ENCODE measurements around the gene CYP2F1. TPM values are rescaled to one million over a fixed set of nuclear protein-coding genes. Genes with fewer than 3 reads are reported as not detected.

Gene CYP2F1
- total and polyA plus RNA-seq, 8 donors: not detected

DNA sequence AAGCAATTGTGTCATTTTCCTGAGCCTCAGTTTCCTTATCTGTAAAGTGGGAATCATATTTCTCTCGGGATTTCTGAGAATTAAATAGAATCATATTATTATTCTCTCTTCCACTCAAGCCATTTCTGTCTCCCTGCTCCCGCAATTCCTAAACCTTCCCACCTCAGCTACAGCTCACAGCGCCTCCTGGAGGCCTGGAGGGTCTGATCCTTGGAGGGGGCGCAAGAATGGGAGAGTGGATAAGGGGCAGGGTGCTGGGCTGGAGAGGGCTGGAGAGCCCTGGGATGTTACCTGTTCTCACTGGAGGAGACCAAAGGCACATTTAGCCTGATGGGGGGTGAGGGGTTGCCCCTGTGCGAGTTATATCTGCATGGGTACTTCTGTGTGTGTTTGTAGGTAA, 47.7 kb downstream of the CYP2F1 start:
- H3K4me3 ChIP-seq: no peak overlapping the region
- no peaks in the 10 kb centered on the region for H3K4me1 ChIP-seq
- TF ChIP-seq, protein P1, sequence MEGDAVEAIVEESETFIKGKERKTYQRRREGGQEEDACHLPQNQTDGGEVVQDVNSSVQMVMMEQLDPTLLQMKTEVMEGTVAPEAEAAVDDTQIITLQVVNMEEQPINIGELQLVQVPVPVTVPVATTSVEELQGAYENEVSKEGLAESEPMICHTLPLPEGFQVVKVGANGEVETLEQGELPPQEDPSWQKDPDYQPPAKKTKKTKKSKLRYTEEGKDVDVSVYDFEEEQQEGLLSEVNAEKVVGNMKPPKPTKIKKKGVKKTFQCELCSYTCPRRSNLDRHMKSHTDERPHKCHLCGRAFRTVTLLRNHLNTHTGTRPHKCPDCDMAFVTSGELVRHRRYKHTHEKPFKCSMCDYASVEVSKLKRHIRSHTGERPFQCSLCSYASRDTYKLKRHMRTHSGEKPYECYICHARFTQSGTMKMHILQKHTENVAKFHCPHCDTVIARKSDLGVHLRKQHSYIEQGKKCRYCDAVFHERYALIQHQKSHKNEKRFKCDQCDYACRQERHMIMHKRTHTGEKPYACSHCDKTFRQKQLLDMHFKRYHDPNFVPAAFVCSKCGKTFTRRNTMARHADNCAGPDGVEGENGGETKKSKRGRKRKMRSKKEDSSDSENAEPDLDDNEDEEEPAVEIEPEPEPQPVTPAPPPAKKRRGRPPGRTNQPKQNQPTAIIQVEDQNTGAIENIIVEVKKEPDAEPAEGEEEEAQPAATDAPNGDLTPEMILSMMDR (IDR thresholded peaks at IDR 0.05): no peak
- no peaks in the 10 kb centered on the region for H3K9me3 ChIP-seq
- 86 to 93% methylated on average over 5 of the region's 5 CpGs for WGBS, 2 donors
- FAIRE-seq (no peak), DNase-seq (no peak), ATAC-seq (no peak)
- no peak overlapping the region for H3K27ac ChIP-seq
- intact Hi-C loops (cut with DNase I): no loop called here
- H3K36me3 ChIP-seq: no peaks in the 10 kb centered on the region
- H3K27me3 ChIP-seq: no peaks in the 10 kb centered on the region

DNA sequence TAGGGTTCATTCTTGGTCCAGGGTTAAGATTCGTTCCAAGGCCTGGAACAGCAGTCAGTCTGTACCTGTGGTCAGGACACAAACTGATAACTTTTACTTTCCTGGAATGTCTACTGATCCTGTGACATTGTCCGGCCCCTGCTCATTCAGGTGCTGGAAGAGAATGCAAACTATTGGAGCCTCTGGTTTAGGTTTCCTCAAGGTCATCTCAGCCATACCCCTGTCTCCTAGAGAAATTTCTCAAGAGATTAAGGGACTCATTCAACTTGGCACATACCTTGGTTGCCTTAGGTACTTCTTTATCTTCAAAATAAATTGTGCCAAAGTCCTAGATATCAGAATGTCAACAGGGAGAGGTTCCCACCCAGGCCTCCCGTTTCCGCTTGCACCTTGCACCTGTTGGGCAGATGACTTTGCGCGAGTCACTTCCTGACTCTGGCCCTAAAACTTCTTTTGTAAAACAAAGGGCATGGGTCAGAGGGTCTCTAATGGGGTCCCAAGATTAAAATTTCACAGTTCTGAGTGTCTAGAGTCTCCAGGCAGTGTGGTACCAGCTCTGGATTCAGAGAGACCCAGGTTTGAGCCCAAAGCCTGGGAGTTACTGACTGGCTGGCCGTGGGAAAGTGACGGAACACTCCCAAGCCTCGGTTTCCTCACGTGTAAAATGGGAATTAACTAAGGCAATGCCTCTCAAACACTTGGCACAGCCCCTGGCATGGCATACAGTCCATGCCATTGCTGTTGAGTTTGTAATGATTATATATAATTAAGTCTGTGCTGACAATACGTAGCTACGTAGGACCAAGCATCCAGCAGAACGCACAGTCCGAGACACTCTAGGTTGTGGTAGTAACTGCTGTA, 52.9 kb downstream of the CYP2F1 start:
- TF ChIP-seq, protein P1 (IDR thresholded peaks at IDR 0.05): no peak
- H3K27me3 ChIP-seq: no peaks in the 10 kb centered on the region
- no peaks in the 10 kb centered on the region for H3K9me3 ChIP-seq
- no peak for FAIRE-seq
- no peak overlapping the region for H3K4me3 ChIP-seq
- no peaks in the 10 kb centered on the region for H3K36me3 ChIP-seq
- 58 to 62% methylated on average over 14 of the region's 14 CpGs for WGBS, 2 donors
- peak; percentile 75 to 89 (median 80) for ATAC-seq
- peak in 2 of 6 donors; percentile 18 to 37 for DNase-seq
- H3K27ac ChIP-seq: no peak overlapping the region
- peaks cover 0 to 5% (median 5%) of the 10 kb centered on the region in 3 donors for H3K4me1 ChIP-seq
- intact Hi-C loops (cut with DNase I): no loop called here

DNA sequence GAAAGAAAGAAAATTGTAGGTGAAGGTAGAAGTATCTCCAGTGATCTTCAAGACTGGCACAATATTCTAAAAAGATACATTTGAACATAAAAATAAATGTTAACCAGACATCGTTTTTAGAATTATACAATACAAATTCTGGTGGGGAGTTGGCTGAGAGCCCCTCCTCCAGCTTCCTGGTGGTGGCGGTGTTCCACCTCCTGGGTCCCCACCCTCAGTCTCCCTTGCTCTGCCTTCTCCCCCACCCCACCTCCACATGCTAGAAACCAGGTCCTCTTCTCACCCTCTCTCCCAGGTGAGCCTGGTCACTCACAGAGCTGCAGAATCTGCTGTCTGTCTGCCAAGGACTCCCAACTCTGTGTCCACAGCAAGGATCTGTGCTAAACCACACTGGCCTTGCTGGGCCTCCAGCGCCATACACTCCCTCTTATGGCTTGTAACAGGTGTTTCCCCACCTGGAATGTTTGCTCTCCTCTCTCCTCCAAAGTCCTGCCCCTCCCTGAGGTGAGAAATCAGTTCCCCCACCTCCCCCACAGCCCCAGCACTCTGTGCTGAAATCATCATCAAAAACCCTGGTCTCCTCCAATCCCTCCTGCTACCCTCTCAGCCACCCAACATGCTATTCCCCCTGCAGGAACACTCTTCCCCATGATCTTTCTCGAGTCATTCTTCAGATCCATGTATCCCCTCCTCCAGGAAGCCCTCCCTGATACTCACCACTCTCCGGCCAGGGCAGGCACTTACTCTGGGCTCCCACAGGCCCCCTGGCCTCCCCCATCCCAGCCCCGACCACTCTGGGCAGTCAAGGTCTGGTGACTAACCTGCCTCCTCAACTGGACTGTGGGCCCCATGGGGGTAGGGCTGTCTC, 58.3 kb downstream of the CYP2F1 start:
- H3K4me1 ChIP-seq: peaks cover under 1 to 2% (median 2%) of the 10 kb centered on the region in 3 donors
- no peak for DNase-seq
- intact Hi-C loops (cut with DNase I): no loop called here
- FAIRE-seq: no peak
- peak in 2 of 4 donors; percentile 14 to 28 for ATAC-seq
- no peak overlapping the region for H3K4me3 ChIP-seq
- H3K27ac ChIP-seq: no peak overlapping the region
- H3K9me3 ChIP-seq: no peaks in the 10 kb centered on the region
- H3K27me3 ChIP-seq: no peaks in the 10 kb centered on the region
- TF ChIP-seq, protein P1 (IDR thresholded peaks at IDR 0.05): no peak
- WGBS, 2 donors: 69 to 76% methylated on average over 6 of the region's 6 CpGs
- no peaks in the 10 kb centered on the region for H3K36me3 ChIP-seq

DNA sequence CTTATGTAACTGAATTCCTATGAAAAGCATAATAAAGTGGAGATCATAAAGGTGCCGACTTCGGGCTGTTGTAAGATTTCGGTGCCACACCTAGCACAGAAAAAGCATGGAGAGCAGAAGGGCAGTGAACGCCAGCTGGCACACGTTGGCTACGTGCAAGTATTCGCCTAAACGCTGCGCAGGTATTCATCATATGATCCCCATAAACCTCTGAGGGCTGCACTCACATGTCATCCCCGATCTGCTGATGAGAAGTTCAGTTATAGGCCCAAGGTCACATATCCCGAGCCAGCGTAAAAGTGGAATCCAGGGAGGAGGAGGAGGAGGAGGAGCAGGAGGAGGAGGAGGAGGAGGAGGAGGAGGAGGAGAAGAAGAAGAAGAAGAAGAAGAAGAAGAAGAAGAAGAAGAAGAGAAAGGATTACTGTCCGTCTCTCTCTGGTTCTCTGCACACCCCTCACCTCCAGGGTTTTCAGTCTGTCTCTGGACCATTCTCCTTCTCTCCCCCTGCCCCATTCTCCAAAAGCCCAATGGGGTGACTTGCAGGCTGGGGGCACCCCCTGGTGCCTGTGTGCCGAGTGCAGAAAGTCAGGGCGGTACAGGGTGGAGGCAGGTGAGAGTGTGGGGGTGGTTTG, 60.2 kb downstream of the CYP2F1 start:
- ATAC-seq: no peak
- 75 to 81% methylated on average over 15 of the region's 15 CpGs for WGBS, 2 donors
- no peak for FAIRE-seq
- Histone ChIP-seq H3K4me3 (no peak overlapping the region), H3K27me3 (no peaks in the 10 kb centered on the region), H3K36me3 (no peaks in the 10 kb centered on the region), H3K9me3 (no peaks in the 10 kb centered on the region), H3K27ac (no peak overlapping the region), H3K4me1 (peaks cover 0 to 2% (median 0%) of the 10 kb centered on the region in 3 donors)
- DNase-seq: no peak
- intact Hi-C loops (cut with DNase I): no loop called here
- TF ChIP-seq, protein P1 (IDR thresholded peaks at IDR 0.05): no peak

All from pancreas (tissue), 10 donors.